ENCODE results near the gene FOXB2. TPM values are rescaled to one million over a fixed set of nuclear protein-coding genes. Genes with fewer than 3 reads are reported as not detected.
"Not testable (repeated sequence)": the region's sequence is repeated elsewhere in the genome, so short reads cannot be mapped to it uniquely, and the experiment has no call there.

The FOXB2 gene
- polyA plus RNA-seq, 1 of the 3 experiments (the other 2 are of a cell fraction), result not detected

DNA sequence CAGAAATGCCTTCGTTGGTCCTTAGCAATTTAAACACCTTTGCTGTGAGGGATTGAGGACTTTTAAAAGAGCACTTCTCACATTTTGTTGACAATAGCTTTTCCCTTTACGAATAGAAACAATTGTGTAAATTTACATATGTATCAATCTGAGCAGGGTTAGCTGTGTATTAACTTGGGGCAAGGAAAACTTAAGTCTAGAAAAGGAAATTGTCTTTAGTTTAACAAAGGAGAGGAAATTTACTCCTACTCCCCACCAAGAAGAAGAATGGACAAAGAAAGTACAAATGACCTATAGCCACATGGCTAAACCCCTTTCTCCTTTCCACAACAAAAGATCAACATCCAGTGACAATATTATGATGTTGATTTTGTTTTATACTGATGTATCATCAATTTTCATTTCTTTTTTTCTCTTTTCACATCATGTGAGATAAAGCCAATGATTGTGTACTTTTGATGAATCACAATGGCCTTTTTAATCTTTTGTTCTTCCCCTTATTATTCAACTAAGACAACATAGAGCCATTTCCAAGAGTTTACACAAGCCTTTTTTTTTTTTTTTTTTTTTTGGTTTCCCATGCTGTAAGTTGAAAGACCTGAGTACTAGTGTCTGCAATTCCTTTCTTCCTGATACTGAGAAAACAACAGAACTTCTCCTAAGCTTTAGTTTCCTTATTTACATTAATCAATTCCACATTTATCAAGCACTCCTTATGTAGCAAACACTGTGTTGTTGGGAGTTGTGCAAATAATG, 19.0 kb downstream of the FOXB2 start:
- Histone ChIP-seq H3K4me2 (no peak overlapping the region), H3K9me3 (no peaks in the 10 kb centered on the region), H3K9ac (no peak overlapping the region), H3K27me3 (ENCODE audit: insufficient read depth) (peaks cover 3% of the 10 kb centered on the region; the same call in 1 of the 2 replicates), H3K27ac (ENCODE audit: low read depth in 2 of 2, low read length in 1 of 2) (no peak overlapping the region), H2AFZ (ENCODE audit: low read depth) (no peak overlapping the region), H3F3A (replicated peaks; ENCODE audit: insufficient read depth) (no peaks in the 10 kb centered on the region), H3K4me1 (ENCODE audit: control insufficient read depth in 1 of 2, insufficient read depth in 2 of 2, low read depth in 1 of 2, low read length in 1 of 2) (no peaks in the 10 kb centered on the region), H3K9me2 (no peaks in the 10 kb centered on the region), H3K36me3 (replicated peaks in 1 of 2; ENCODE audit: control insufficient read depth in 1 of 2, insufficient read depth in 2 of 2, low read length in 1 of 2) (no peaks in the 10 kb centered on the region), H3K79me2 (ENCODE audit: insufficient read depth) (no peaks in the 10 kb centered on the region), H3K4me3 (ENCODE audit: low read depth in 2 of 2, low read length in 1 of 2) (no peak overlapping the region), H4K20me1 (ENCODE audit: insufficient read depth) (no peaks in the 10 kb centered on the region)
- WGBS (ENCODE audit: low lambda C conversion rate), result 0% methylated on average over 2 of the region's 2 CpGs
- no peak for TF ChIP-seq SIN3A (IDR thresholded peaks at IDR 0.05; ENCODE audit: borderline replicate concordance, low read depth, low read length)
- TF ChIP-seq NFIC (IDR thresholded peaks at IDR 0.05; ENCODE audit: borderline replicate concordance), result no peak
- no peak for DNase-seq
- ChIA-PET POLR2A (no interaction called here), CTCF (interaction anchor here (0.8 kb wide), 1 partner anchor 229 kb away, joined by 3 read pairs; no protein-coding TSS in a partner anchor)

DNA sequence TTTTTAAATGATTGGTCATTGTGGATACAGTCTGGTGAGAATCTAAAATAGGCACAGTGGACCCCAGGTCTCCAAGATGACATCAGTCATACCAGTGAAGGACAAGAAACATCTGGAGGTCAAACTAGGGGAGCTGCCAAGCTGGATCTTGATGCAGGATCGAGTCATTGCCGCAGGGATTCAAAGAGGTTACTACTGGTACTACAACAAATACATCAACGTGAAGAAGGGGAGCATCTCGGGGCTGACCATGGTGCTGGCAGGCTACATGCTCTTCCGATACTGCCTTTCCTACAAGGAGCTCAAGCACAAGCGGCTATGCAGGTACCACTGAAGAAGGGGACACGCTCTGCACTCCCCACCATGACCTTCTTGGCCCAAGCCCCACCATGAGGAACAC, 20.9 kb downstream of the FOXB2 start:
- Histone ChIP-seq H3K9me2 (no peaks in the 10 kb centered on the region), H3F3A (replicated peaks; ENCODE audit: insufficient read depth) (no peaks in the 10 kb centered on the region), H3K79me2 (ENCODE audit: insufficient read depth) (no peaks in the 10 kb centered on the region), H3K4me1 (ENCODE audit: control insufficient read depth in 1 of 2, insufficient read depth in 2 of 2, low read depth in 1 of 2, low read length in 1 of 2) (no peaks in the 10 kb centered on the region), H2AFZ (ENCODE audit: low read depth) (no peak overlapping the region), H4K20me1 (ENCODE audit: insufficient read depth) (no peaks in the 10 kb centered on the region), H3K9me3 (no peaks in the 10 kb centered on the region), H3K36me3 (replicated peaks in 1 of 2; ENCODE audit: control insufficient read depth in 1 of 2, insufficient read depth in 2 of 2, low read length in 1 of 2) (no peaks in the 10 kb centered on the region), H3K4me2 (no peak overlapping the region), H3K27me3 (ENCODE audit: insufficient read depth) (peaks cover 3% of the 10 kb centered on the region; the same call in 1 of the 2 replicates), H3K9ac (no peak overlapping the region), H3K4me3 (ENCODE audit: low read depth in 2 of 2, low read length in 1 of 2) (no peak overlapping the region), H3K27ac (ENCODE audit: low read depth in 2 of 2, low read length in 1 of 2) (no peak overlapping the region)
- ChIA-PET POLR2A (no interaction called here), CTCF (no interaction called here)
- no peak for TF ChIP-seq SIN3A (IDR thresholded peaks at IDR 0.05; ENCODE audit: borderline replicate concordance, low read depth, low read length)
- TF ChIP-seq RCOR1 (IDR thresholded peaks at IDR 0.05; ENCODE audit: low read length), result no peak
- TF ChIP-seq EZH2phosphoT487 (IDR thresholded peaks at IDR 0.05; ENCODE audit: borderline replicate concordance, low read depth), result no peak
- no peak for TF ChIP-seq CHD2 (IDR thresholded peaks at IDR 0.05; ENCODE audit: low read length, partially characterized antibody)
- TF ChIP-seq ELF1 (IDR thresholded peaks at IDR 0.05), result no peak
- TF ChIP-seq RAD21 (IDR thresholded peaks at IDR 0.05; ENCODE audit: low read length), result no peak
- TF ChIP-seq MXI1 (IDR thresholded peaks at IDR 0.05; ENCODE audit: low read depth, low read length), result no peak
- TF ChIP-seq, protein P1, sequence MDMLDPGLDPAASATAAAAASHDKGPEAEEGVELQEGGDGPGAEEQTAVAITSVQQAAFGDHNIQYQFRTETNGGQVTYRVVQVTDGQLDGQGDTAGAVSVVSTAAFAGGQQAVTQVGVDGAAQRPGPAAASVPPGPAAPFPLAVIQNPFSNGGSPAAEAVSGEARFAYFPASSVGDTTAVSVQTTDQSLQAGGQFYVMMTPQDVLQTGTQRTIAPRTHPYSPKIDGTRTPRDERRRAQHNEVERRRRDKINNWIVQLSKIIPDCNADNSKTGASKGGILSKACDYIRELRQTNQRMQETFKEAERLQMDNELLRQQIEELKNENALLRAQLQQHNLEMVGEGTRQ (IDR thresholded peaks at IDR 0.05; ENCODE audit: borderline replicate concordance, low read depth, low read length), result no peak
- no peak for TF ChIP-seq RFX5 (IDR thresholded peaks at IDR 0.05; ENCODE audit: low read length)
- WGBS (ENCODE audit: low lambda C conversion rate), result 0% methylated on average over 4 of the region's 7 CpGs
- no peak for DNase-seq

DNA sequence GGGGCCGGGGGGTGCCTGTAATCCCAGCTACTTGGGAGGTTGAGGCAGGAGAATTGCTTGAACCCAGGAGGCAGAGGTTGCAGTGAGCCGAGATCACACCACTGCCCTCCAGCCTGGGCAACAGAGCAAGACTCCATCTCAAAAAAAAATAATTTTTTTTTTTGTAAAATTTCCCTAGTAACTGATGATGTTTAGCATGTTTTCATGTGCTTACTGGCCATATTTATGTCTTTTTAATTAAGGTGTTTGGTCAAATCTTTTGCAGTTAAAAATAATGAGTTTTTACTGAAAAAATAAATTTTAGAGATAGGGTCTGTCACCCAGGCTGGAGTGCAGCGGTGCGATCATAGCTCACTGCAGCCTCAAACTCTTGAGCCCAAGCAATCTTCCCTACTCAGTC, 24.3 kb downstream of the FOXB2 start:
- POLR2A ChIA-PET; H3K79me2 ChIP-seq (ENCODE audit: insufficient read depth); H3K4me3 ChIP-seq (ENCODE audit: low read depth in 2 of 2, low read length in 1 of 2); H3K27ac ChIP-seq (ENCODE audit: low read depth in 2 of 2, low read length in 1 of 2); H3K9me3 ChIP-seq; H3K4me1 ChIP-seq (ENCODE audit: control insufficient read depth in 1 of 2, insufficient read depth in 2 of 2, low read depth in 1 of 2, low read length in 1 of 2); H2AFZ ChIP-seq (ENCODE audit: low read depth); H3K36me3 ChIP-seq (replicated peaks in 1 of 2; ENCODE audit: control insufficient read depth in 1 of 2, insufficient read depth in 2 of 2, low read length in 1 of 2); H4K20me1 ChIP-seq (ENCODE audit: insufficient read depth); H3K4me2 ChIP-seq; H3K9ac ChIP-seq; H3K9me2 ChIP-seq; DNase-seq; H3F3A ChIP-seq (replicated peaks; ENCODE audit: insufficient read depth): not testable (repeated sequence)
- CTCF ChIA-PET, result interaction anchor here (0.7 kb wide), 2 partner anchors 55 to 1117 kb away, joined by 3 read pairs; no protein-coding TSS in a partner anchor
- WGBS (ENCODE audit: low lambda C conversion rate), result 9% methylated on average over 4 of the region's 4 CpGs
- TF ChIP-seq RFX5 (IDR thresholded peaks at IDR 0.05; ENCODE audit: low read length), result peak; percentile 87
- peaks cover 28% of the 10 kb centered on the region; the same call in 1 of the 2 replicates for H3K27me3 ChIP-seq (ENCODE audit: insufficient read depth)

DNA sequence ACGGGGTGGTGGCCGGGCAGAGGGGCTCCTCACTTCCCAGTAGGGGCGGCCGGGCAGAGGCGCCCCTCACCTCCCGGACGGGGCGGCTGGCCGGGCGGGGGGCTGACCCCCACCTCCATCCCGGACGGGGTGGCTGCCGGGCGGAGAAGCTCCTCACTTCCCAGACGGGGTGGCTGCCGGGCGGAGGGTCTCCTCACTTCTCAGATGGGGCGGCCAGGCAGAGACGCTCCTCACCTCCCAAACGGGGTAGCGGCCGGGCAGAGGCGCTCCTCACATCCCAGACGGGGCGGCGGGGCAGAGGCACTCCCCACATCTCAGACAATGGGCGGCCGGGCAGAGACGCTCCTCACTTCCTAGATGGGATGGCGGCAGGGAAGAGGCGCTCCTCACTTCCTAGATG, 41.2 kb downstream of the FOXB2 start:
- H3K36me3 ChIP-seq (replicated peaks in 1 of 2; ENCODE audit: control insufficient read depth in 1 of 2, insufficient read depth in 2 of 2, low read length in 1 of 2); CTCF ChIA-PET; H3K9me2 ChIP-seq; H3K27ac ChIP-seq (ENCODE audit: low read depth in 2 of 2, low read length in 1 of 2); H3F3A ChIP-seq (replicated peaks; ENCODE audit: insufficient read depth); H2AFZ ChIP-seq (ENCODE audit: low read depth); H3K4me1 ChIP-seq (ENCODE audit: control insufficient read depth in 1 of 2, insufficient read depth in 2 of 2, low read depth in 1 of 2, low read length in 1 of 2); POLR2A ChIA-PET; H3K4me3 ChIP-seq (ENCODE audit: low read depth in 2 of 2, low read length in 1 of 2); H3K27me3 ChIP-seq (ENCODE audit: insufficient read depth); H3K9ac ChIP-seq; H4K20me1 ChIP-seq (ENCODE audit: insufficient read depth); H3K9me3 ChIP-seq; DNase-seq; H3K79me2 ChIP-seq (ENCODE audit: insufficient read depth); H3K4me2 ChIP-seq: not testable (repeated sequence)
- no CpG with 5 or more reads among the region's 31 CpGs for WGBS (ENCODE audit: low lambda C conversion rate)
